WTC11 (cell line): ENCODE results near the gene SLCO1B1. TPM values are rescaled to one million over a fixed set of nuclear protein-coding genes. Genes with fewer than 3 reads are reported as not detected.

ENCODE experiments used
- ATAC-seq: fragments of 200-7000 bp; cut with Tn5 transposase; 2 replicates; pipeline ENCODE4 v1.10.0; 2021; ENCODE audit warnings: mild to moderate bottlenecking, moderate library complexity
- CTCF ChIA-PET: fragments of 300-600 bp; sonication (Branson Sonifier 250); formaldehyde crosslinking; loops from one replicate; lab custom pipeline; 2021; ENCODE audit warnings: antibody characterized with exemption; lab: Charles Lee
- POLR2A ChIA-PET: fragments of 350-600 bp; sonication (Branson Sonifier 250); formaldehyde crosslinking; loops from one replicate; lab custom pipeline; 2021; ENCODE audit warnings: antibody characterized with exemption; lab: Charles Lee
- DNase-seq: peaks from one replicate; pipeline ENCODE4 v3.0.0; 2021; ENCODE audit warnings: low spot score
- H3K27ac Mint-ChIP-seq: 2 replicates; pipeline ENCODE4 v1.8.0; 2021; ENCODE audit warnings: mixed read lengths
- H3K27me3 Mint-ChIP-seq: 2 replicates; pipeline ENCODE4 v1.8.0; 2021; ENCODE audit warnings: low read depth, mild to moderate bottlenecking, moderate library complexity, mixed read lengths
- H3K36me3 Mint-ChIP-seq: 2 replicates; pipeline ENCODE4 v1.8.0; 2021; ENCODE audit warnings: mixed read lengths
- H3K4me1 Mint-ChIP-seq: 2 replicates; pipeline ENCODE4 v1.8.0; 2022; ENCODE audit warnings: mixed read lengths
- H3K4me3 Mint-ChIP-seq: 2 replicates; pipeline ENCODE4 v1.8.0; 2021; ENCODE audit warnings: mild to moderate bottlenecking, moderate library complexity, mixed read lengths
- H3K9me3 Mint-ChIP-seq: 2 replicates; pipeline ENCODE4 v1.8.0; 2021; ENCODE audit warnings: mixed read lengths
- AR ChIP-seq: fragments of 250-450 bp; sonication (Bioruptor Pico); IDR thresholded peaks from 2 replicates; pipeline ENCODE4 v1.9.0; 2021; ENCODE audit warnings: mild to moderate bottlenecking
- ATF1 ChIP-seq: sonication (generic); formaldehyde crosslinking; IDR thresholded peaks from 2 replicates; pipeline ENCODE4 v1.8.1; 2023; ENCODE audit warnings: mild to moderate bottlenecking, moderate library complexity, missing genetic modification reagents
- ATF3 ChIP-seq: sonication (generic); formaldehyde crosslinking; conservative IDR thresholded peaks from 2 replicates; pipeline ENCODE4 v1.8.1; 2022; ENCODE audit warnings: mild to moderate bottlenecking, missing genetic modification reagents
- CTCF ChIP-seq: fragments of 200-600 bp; IDR thresholded peaks from 2 replicates; pipeline ENCODE4 v1.8.0; 2022; ENCODE audit warnings: antibody characterized with exemption
- E2F5 ChIP-seq: sonication (generic); formaldehyde crosslinking; IDR thresholded peaks from 2 replicates; pipeline ENCODE4 v1.8.1; 2022; ENCODE audit warnings: mild to moderate bottlenecking, moderate library complexity, missing genetic modification reagents
- FOXP1 ChIP-seq: sonication (generic); formaldehyde crosslinking; IDR thresholded peaks from 2 replicates; pipeline ENCODE4 v1.8.0; 2022; ENCODE audit warnings: missing genetic modification reagents, mild to moderate bottlenecking, moderate library complexity, borderline replicate concordance
- FOXP4 ChIP-seq: sonication (generic); formaldehyde crosslinking; IDR thresholded peaks from 2 replicates; pipeline ENCODE4 v1.8.0; 2022; ENCODE audit warnings: mild to moderate bottlenecking, missing genetic modification reagents
- GABPB1 ChIP-seq: sonication (generic); formaldehyde crosslinking; IDR thresholded peaks from 2 replicates; pipeline ENCODE4 v1.8.1; 2023; ENCODE audit warnings: mild to moderate bottlenecking, missing genetic modification reagents
- NR1H2 ChIP-seq: sonication (generic); formaldehyde crosslinking; IDR thresholded peaks from 2 replicates; pipeline ENCODE4 v1.9.0; 2021; ENCODE audit warnings: mild to moderate bottlenecking, moderate library complexity, missing genetic modification reagents
- SMAD4 ChIP-seq: sonication (generic); formaldehyde crosslinking; IDR thresholded peaks from 2 replicates; pipeline ENCODE4 v1.8.0; 2022; ENCODE audit warnings: mild to moderate bottlenecking, missing genetic modification reagents
- ZBTB21 ChIP-seq: sonication (generic); formaldehyde crosslinking; IDR thresholded peaks from 2 replicates; pipeline ENCODE4 v1.8.1; 2023; ENCODE audit warnings: mild to moderate bottlenecking, missing genetic modification reagents, borderline replicate concordance
- ZMAT4 ChIP-seq: fragments of 250-450 bp; sonication (Bioruptor Pico); IDR thresholded peaks from 2 replicates; pipeline ENCODE4 v1.9.0; 2021; ENCODE audit warnings: mild to moderate bottlenecking
- ZNF138 ChIP-seq: sonication (generic); formaldehyde crosslinking; conservative IDR thresholded peaks from 2 replicates; pipeline ENCODE4 v1.8.1; 2022; ENCODE audit warnings: mild to moderate bottlenecking, moderate library complexity, missing genetic modification reagents
- ZNF219 ChIP-seq: sonication (generic); formaldehyde crosslinking; IDR thresholded peaks from 2 replicates; pipeline ENCODE4 v1.8.0; 2023; ENCODE audit warnings: missing genetic modification reagents, mild to moderate bottlenecking, borderline replicate concordance
- total RNA-seq: library from RNA; stranded (reverse); gene quantifications from 3 replicates; pipeline ENCODE4 v1.2.3, GENCODE V29; 2021
- TF ChIP-seq, protein P1 (sequence below): sonication (generic); formaldehyde crosslinking; IDR thresholded peaks from 2 replicates; pipeline ENCODE4 v1.8.1; 2022; ENCODE audit warnings: low read depth, mild to moderate bottlenecking, moderate library complexity, missing genetic modification reagents, borderline replicate concordance

Gene SLCO1B1
- total RNA-seq, 1 experiment from 2014 or later: 0.52 TPM

DNA sequence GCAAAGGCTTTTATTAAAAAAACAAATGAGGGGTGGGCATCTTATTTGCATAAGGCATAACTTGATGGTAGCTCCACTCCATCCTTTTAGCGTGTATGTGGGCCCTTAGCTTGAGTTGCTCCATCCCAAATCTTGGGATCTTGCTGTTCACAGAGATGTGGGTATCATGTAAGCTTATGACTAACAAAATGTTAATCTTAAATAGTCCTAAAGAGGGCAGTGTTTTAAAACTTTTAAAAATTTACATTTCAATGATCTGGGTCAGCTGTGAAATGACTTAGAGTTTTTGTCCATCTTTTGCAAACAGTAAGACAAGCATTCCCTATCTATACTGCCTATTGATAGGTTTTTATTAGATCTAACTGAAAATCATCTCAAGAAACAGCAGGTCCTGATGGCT lies 117.7 kb downstream of the SLCO1B1 start (continued):
- TF ChIP-seq AR (CRISPR knock-in tag): no peak
- TF ChIP-seq FOXP4 (CRISPR knock-in tag): no peak
- no peak for TF ChIP-seq GABPB1 (CRISPR knock-in tag)
- no peak for TF ChIP-seq ZMAT4 (CRISPR knock-in tag)
- TF ChIP-seq FOXP1 (CRISPR knock-in tag): no peak
- TF ChIP-seq E2F5: no peak
- TF ChIP-seq SMAD4: no peak
- no peak for TF ChIP-seq ATF1
- no peak for TF ChIP-seq ATF3 (CRISPR knock-in tag)
- no peak for TF ChIP-seq CTCF

- Mint-ChIP-seq H3K4me1 (0 out of 2 replicates have a peak, but pooled peaks cover 3% of the 10 kb centered on the region), H3K4me3 (no peak overlapping the region), H3K27ac (no peak overlapping the region), H3K36me3 (no peaks in the 10 kb centered on the region; the same call in 1 of the 2 replicates), H3K9me3 (peaks cover under 1% of the 10 kb centered on the region), H3K27me3 (no peaks in the 10 kb centered on the region; the same call in 1 of the 2 replicates)
- CTCF ChIA-PET: no interaction called here
- TF ChIP-seq NR1H2: no peak
- no peak for TF ChIP-seq ZMAT4 (CRISPR knock-in tag)
- no peak for TF ChIP-seq ZNF219 (CRISPR knock-in tag)
- TF ChIP-seq, protein P1, sequence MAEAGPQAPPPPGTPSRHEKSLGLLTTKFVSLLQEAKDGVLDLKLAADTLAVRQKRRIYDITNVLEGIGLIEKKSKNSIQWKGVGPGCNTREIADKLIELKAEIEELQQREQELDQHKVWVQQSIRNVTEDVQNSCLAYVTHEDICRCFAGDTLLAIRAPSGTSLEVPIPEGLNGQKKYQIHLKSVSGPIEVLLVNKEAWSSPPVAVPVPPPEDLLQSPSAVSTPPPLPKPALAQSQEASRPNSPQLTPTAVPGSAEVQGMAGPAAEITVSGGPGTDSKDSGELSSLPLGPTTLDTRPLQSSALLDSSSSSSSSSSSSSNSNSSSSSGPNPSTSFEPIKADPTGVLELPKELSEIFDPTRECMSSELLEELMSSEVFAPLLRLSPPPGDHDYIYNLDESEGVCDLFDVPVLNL: no peak
- TF ChIP-seq AR (CRISPR knock-in tag): no peak
- no peak for TF ChIP-seq ZBTB21 (CRISPR knock-in tag)
- no peak for TF ChIP-seq ZNF138 (CRISPR knock-in tag)
- POLR2A ChIA-PET: no interaction called here
- DNase-seq: no peak
- no peak for ATAC-seq
These were observed 121.1 kb downstream of the SLCO1B1 start for GRCh38 chr12:21252070-21252469.
